HG03558 (cell line): ENCODE results near the gene SHISA5.

Experiments
- ATAC-seq: cut with Tn5 transposase; IDR thresholded peaks from one replicate; pipeline ENCODE4 v1.9.1; 2021; ENCODE audit warnings: moderate number of reproducible peaks; ENCODE audit not compliant: unreplicated experiment; ENCODE audit errors: extremely low read depth

SHISA5 gene

DNA sequence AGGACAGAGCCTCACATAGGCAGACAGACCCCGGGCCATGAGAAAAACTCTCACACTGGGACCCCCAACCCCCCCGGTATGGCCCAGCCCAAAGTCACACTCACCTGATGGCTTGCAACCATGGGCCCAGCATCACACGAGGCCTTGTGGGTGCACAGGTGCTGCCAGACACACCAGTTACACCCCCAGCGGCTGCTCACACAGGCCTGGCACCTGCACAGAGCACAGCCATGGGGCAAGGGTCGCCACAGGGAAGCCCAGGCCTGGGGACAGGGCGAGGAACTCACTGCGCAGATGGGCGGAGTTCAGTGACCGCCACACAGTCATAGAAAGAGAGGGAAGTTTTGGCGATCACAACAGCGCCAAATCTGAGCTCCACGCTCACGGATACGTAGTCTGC, 83.4 kb downstream of the SHISA5 start:
- no peak for ATAC-seq

DNA sequence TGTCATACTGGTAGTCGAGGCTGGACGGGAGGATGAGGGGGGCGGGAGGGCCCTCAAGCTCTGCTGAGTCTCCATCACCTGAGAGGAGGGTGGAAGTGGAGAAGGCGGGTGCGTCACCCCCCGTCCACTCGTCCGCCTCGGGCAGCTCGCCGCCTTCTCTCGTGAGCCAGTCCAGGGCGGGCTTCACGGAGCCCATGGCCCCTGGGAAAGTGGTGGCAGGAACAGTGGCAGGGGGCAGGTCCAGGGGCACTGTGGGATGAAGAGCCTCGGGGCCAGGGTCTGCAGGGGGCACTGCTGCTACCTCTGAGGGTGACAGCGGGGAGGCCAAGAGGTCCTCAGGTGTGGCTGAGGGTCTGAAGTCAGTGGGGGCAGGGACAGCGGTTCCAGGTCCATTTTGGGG, 84.4 kb downstream of the SHISA5 start:
- ATAC-seq, result no peak

DNA sequence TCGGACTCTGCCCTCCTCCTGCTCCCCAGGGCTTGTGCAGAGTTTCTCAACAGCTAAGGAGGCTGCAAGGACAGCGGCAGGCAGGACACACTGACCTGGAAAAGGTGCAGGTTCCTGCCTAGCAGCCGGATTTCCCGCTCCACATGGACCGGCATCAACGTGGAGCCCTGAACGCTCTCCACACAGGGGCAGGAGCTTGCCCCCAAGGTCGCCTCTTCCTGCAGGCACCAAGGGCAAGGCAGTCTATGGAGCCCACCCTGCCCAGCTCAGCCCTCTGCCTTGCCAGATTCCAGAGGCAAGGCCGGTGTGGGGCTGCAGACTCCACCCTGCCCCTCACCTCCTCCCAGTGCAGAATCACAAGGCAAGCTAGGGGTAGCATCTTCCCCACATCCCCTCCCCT, 84.8 kb downstream of the SHISA5 start:
- no peak for ATAC-seq

DNA sequence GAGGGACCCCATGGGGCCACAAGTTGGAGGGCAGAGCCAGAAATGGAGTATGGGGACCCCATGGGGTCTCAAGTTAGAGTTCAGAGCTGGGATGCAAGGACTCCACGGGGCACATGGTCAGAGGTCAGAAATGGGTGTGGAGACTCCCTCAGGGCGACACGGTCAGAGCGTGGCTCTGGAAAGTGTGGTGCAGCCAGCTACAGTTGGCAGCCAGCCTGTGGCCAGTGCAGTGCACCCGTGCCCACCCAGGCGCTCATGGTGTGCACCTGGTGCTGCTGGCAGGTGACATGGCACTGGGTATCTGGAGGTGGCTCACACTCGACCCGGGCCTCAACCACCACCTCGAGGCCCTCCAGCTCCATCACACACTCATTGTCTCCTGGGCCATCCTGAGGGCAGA, 85.3 kb downstream of the SHISA5 start:
- ATAC-seq, result no peak

DNA sequence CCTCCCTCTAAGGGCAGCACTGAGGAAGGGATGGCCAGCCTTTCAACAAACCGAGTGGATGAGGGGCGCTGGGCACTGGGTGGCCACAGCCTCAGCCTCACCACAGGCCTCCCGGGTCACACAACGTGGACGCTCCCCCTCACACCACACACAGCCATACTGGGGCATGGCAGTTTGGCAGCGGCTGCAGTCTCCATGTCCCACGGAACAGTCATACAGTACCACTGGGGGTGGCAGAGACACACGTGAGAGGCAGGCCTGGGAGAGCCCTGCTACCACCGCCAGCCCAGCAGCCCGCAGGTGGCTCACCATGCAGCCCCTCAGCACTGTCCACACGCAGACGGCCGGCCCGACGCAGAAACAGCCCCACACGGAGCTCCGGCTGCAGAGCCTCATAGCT, 85.8 kb downstream of the SHISA5 start:
- no peak for ATAC-seq
